Activated T-cell treated with anti-CD3 and anti-CD28 coated beads, Interleukin-2, amount 50 U/mL, for 24 hours (primary cell): ENCODE measurements around the gene NUTM2A.
"Not testable (repeated sequence)": the region's sequence is repeated elsewhere in the genome, so short reads cannot be mapped to it uniquely, and the experiment has no call there.

Experiments
- DNase-seq: peaks from one replicate; pipeline ENCODE4 v3.0.0-alpha.2; 2020
- H3K27ac Mint-ChIP-seq: 2 replicates; pipeline ENCODE4 v1.8.0; 2020; ENCODE audit warnings: mild to moderate bottlenecking, mixed read lengths
- H3K27me3 Mint-ChIP-seq: 2 replicates; pipeline ENCODE4 v1.8.0; 2020; ENCODE audit warnings: mixed read lengths
- H3K36me3 Mint-ChIP-seq: 2 replicates; pipeline ENCODE4 v1.8.0; 2020; ENCODE audit warnings: low read depth, mixed read lengths
- H3K4me1 Mint-ChIP-seq: 2 replicates; pipeline ENCODE4 v1.8.0; 2020; ENCODE audit warnings: low read depth, mixed read lengths
- H3K4me3 Mint-ChIP-seq: 2 replicates; pipeline ENCODE4 v1.8.0; 2020; ENCODE audit warnings: mild to moderate bottlenecking, moderate library complexity, mixed read lengths
- H3K9me3 Mint-ChIP-seq: 2 replicates; pipeline ENCODE4 v1.8.0; 2020; ENCODE audit warnings: mixed read lengths

The NUTM2A gene

DNA sequence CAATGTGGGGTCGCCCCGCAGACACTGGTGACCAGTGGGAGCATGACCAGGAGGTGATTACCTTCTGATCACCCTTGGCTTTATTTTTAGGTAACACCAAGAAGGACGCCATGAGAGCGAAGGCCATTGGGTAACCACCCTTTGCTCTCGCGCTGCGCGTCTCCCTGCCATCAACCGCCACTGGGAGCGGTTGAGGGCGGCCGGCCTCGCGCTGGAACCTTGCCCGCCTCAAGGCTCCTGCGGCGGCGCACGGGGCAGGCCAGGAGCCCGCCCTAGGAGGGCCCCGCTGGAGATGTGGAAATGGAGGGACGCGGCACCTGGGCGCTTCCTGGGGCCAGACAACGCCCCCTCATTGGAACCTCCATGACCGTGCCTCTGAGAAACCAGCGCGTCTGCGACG lies 2.5 kb upstream of the NUTM2A start:
- not testable (repeated sequence) for H3K9me3 Mint-ChIP-seq, H3K27me3 Mint-ChIP-seq, H3K4me1 Mint-ChIP-seq, H3K36me3 Mint-ChIP-seq, H3K27ac Mint-ChIP-seq, H3K4me3 Mint-ChIP-seq, DNase-seq

DNA sequence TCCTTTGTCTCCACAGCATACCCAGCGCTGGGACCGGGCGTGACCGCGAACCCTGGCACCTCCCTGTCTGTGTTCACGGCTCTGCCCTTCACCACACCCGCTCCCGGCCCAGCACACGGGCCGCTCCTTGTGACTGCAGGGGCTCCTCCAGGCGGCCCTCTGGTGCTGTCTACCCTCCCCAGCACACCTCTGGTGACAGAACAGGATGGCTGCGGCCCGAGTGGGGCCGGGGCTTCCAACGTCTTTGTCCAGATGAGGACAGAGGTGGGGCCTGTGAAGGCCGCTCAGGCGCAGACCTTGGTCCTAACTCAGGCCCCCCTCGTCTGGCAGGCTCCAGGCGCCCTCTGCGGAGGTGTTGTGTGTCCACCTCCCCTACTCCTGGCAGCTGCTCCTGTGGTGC lies 3.0 kb downstream of the NUTM2A start:
- H3K27me3 Mint-ChIP-seq, H3K4me3 Mint-ChIP-seq, DNase-seq, H3K27ac Mint-ChIP-seq, H3K9me3 Mint-ChIP-seq, H3K4me1 Mint-ChIP-seq, H3K36me3 Mint-ChIP-seq: not testable (repeated sequence)

DNA sequence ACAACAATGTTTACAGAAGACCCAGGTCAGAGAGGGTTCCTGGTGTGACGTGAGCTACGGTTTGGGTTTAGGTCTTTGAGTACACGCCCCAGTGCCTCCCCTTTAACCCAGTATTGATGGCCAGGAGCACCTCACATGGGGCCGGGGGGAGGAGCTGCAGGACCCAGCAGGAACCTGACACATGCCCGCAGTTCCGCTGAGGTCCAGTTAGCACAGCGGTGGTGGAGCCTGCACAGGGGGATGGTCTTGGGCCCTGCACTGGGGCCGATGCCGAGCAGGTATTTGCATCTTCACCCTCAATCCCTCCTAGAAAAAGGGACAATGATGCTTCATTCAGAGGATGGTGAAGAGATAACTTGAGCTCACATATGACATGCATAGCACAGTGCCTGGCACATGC lies 4.0 kb downstream of the NUTM2A start:
- H3K4me3 Mint-ChIP-seq, H3K4me1 Mint-ChIP-seq, H3K36me3 Mint-ChIP-seq, H3K27ac Mint-ChIP-seq, H3K27me3 Mint-ChIP-seq, DNase-seq, H3K9me3 Mint-ChIP-seq: not testable (repeated sequence)

- H3K4me1 Mint-ChIP-seq, H3K9me3 Mint-ChIP-seq, H3K4me3 Mint-ChIP-seq, H3K36me3 Mint-ChIP-seq, H3K27ac Mint-ChIP-seq, DNase-seq, H3K27me3 Mint-ChIP-seq: not testable (repeated sequence)
Measured at GRCh38 chr10:87234854-87235253, 9.6 kb downstream of the NUTM2A start.

GRCh38 chr10:87237244-87237643 lies 12.0 kb downstream of the NUTM2A start:
- H3K36me3 Mint-ChIP-seq, H3K4me1 Mint-ChIP-seq, DNase-seq, H3K27me3 Mint-ChIP-seq, H3K9me3 Mint-ChIP-seq, H3K27ac Mint-ChIP-seq, H3K4me3 Mint-ChIP-seq: not testable (repeated sequence)

DNA sequence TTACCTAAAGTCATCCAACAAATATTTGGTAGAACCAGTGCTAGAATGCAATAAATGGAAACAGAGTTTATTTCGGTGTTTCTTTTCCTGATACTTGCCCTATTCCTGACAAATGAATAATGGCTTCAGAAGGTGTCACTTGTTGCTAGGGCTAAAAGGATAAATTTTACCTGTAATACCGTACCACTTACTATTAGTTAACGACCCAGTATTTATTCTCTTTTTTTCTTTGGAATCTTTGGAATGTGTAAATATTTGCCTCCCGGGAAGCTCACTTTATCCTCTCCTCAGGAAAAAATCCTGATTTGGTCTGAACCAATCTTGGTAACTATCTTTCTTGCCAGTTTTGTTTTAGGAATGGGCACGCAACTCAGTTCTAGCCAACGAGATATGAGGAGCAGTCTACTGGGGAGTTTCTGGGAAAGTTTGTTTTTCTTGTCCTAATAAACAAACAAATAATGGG lies 14.1 kb downstream of the NUTM2A start:
- not testable (repeated sequence) for H3K4me1 Mint-ChIP-seq

GRCh38 chr10:87242192-87242591 lies 16.9 kb downstream of the NUTM2A start:
- H3K4me3 Mint-ChIP-seq, DNase-seq, H3K27ac Mint-ChIP-seq, H3K4me1 Mint-ChIP-seq, H3K9me3 Mint-ChIP-seq, H3K27me3 Mint-ChIP-seq: not testable (repeated sequence)
- peaks cover 16% of the 10 kb centered on the region for H3K36me3 Mint-ChIP-seq

More for the DNA sequence above, 14.1 kb downstream of the NUTM2A start:
- H3K27me3 Mint-ChIP-seq, H3K9me3 Mint-ChIP-seq, H3K27ac Mint-ChIP-seq, DNase-seq, H3K4me3 Mint-ChIP-seq: not testable (repeated sequence)
- H3K36me3 Mint-ChIP-seq, result peaks cover 11% of the 10 kb centered on the region

DNA sequence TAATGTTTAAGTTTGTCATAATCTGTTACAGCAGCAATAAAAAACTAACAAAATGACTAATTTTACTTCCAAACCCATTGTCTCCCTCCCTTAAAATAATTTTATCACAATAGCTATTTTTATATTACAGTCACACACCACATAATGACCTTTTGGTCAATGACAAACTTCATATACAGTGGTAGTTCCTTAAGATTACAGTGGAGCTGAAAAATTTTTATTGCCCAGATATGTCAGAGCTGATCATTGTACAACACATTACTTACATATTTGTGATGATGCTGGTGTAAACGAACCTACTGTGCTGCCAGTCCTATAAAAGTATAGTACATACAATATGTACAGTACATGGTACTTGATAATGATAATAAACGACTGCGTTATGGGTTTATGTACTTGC lies 22.1 kb downstream of the NUTM2A start:
- not testable (repeated sequence) for H3K36me3 Mint-ChIP-seq, H3K27ac Mint-ChIP-seq, H3K4me3 Mint-ChIP-seq, H3K4me1 Mint-ChIP-seq, H3K27me3 Mint-ChIP-seq, DNase-seq, H3K9me3 Mint-ChIP-seq

DNA sequence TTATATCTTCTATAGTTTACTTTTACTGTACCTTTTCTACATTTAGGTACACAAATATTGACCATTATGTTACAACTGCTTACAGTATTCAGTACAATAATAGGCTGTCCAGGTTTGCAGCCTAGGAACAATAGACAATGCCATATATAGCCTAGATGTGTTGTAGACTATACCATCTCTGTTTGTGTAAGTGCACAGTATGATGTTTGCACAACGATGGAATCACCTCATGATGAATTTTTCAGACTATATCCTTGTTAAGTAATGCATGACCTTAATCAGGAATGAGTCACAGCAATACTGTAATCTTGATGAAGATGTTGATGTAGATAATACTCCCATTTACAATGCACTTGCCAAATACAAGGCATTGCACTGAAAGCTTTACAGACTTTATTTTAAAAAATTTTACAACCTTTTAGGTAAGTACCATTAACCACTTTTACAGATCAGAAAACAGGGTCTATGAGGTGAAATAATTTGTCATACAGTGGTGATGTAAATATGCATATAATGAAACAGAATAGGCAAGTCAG lies 23.6 kb downstream of the NUTM2A start:
- not testable (repeated sequence) for H3K27me3 Mint-ChIP-seq, H3K36me3 Mint-ChIP-seq, DNase-seq, H3K9me3 Mint-ChIP-seq, H3K4me1 Mint-ChIP-seq, H3K27ac Mint-ChIP-seq, H3K4me3 Mint-ChIP-seq

- H3K27me3 Mint-ChIP-seq, H3K4me1 Mint-ChIP-seq, H3K9me3 Mint-ChIP-seq, H3K4me3 Mint-ChIP-seq, H3K27ac Mint-ChIP-seq, DNase-seq, H3K36me3 Mint-ChIP-seq: not testable (repeated sequence)
Measured at GRCh38 chr10:87280749-87281392, 55.6 kb downstream of the NUTM2A start.
